Smooth muscle cell (in vitro differentiated cells): ENCODE measurements around the gene ZNF83. TPM values are rescaled to one million over a fixed set of nuclear protein-coding genes. Genes with fewer than 3 reads are reported as not detected.

Source experiments
- DNase-seq: peaks from one replicate; lab custom pipeline; 2025; ENCODE audit not compliant: unreplicated experiment; lab: John Stamatoyannopoulos, UW
- H2AFZ ChIP-seq: fragments of 200-600 bp; sonication (generic); 2 replicates; pipeline ENCODE4 v1.6.0; 2016; ENCODE audit warnings: antibody characterized with exemption, low read depth, mild to moderate bottlenecking
- H3F3A ChIP-seq: fragments of 200-600 bp; sonication (generic); 2 replicates; pipeline ENCODE4 v1.6.0; 2017; ENCODE audit warnings: antibody characterized with exemption, low read depth
- H3K27ac ChIP-seq: fragments of 200-600 bp; sonication (generic); 2 replicates; pipeline ENCODE4 v1.5.1; 2016; ENCODE audit warnings: low read depth, mild to moderate bottlenecking
- H3K27me3 ChIP-seq: fragments of 200-600 bp; sonication (generic); 2 replicates; pipeline ENCODE4 v1.6.1; 2016; ENCODE audit warnings: low read depth, mild to moderate bottlenecking
- H3K36me3 ChIP-seq: fragments of 200-600 bp; sonication (generic); 2 replicates; pipeline ENCODE4 v1.5.1; 2016; ENCODE audit warnings: low read depth
- H3K4me1 ChIP-seq: fragments of 200-600 bp; sonication (generic); 2 replicates; pipeline ENCODE4 v1.5.1; 2016; ENCODE audit warnings: low read depth
- H3K4me2 ChIP-seq: fragments of 200-600 bp; sonication (generic); 2 replicates; pipeline ENCODE4 v1.6.0; 2016; ENCODE audit warnings: mild to moderate bottlenecking
- H3K4me3 ChIP-seq: fragments of 200-600 bp; sonication (generic); 2 replicates; pipeline ENCODE4 v1.5.1; 2016; ENCODE audit warnings: mild to moderate bottlenecking
- H3K79me2 ChIP-seq: fragments of 200-600 bp; sonication (generic); 2 replicates; pipeline ENCODE4 v1.6.0; 2016; ENCODE audit warnings: low read depth, mild to moderate bottlenecking
- H3K9ac ChIP-seq: fragments of 200-600 bp; sonication (generic); 2 replicates; pipeline ENCODE4 v1.6.0; 2016; ENCODE audit warnings: low read depth
- H3K9me3 ChIP-seq: fragments of 200-600 bp; sonication (generic); replicated peaks from 2 replicates; pipeline ENCODE4 v1.5.1; 2016; ENCODE audit warnings: low read depth
- H4K20me1 ChIP-seq: fragments of 200-600 bp; sonication (generic); 2 replicates; pipeline ENCODE4 v1.6.0; 2016; ENCODE audit warnings: low read depth
- CTCF ChIP-seq: fragments of 200-600 bp; sonication (generic); IDR thresholded peaks from 2 replicates; pipeline ENCODE4 v1.5.1; 2017; ENCODE audit warnings: borderline replicate concordance, mild to moderate bottlenecking, antibody characterized with exemption; ENCODE audit not compliant: insufficient read depth, poor library complexity, severe bottlenecking
- WGBS: methylation state at CpG from one replicate; pipeline ENCODE4 v1.1.7; 2016; ENCODE audit warnings: low lambda C conversion rate; 5-methylcytosine and 5-hydroxymethylcytosine counted together
- polyA plus RNA-seq: library from polyadenylated mRNA; unstranded; fragments of >200 nt; fragmentation: Nextera tagmentation; extraction: Ambion mirVana; gene quantifications from 2 replicates; pipeline ENCODE4 v1.2.1, GENCODE V29; 2016
- total RNA-seq: library from RNA; depleted of rRNA; stranded (reverse); fragments of >200 nt; gene quantifications from 2 replicates; pipeline ENCODE4 v1.2.3, GENCODE V29; 2014

Gene ZNF83
- total and polyA plus RNA-seq, 2 experiments from 2014 or later = 20.6 to 60.0 TPM

GRCh38 chr19:52626915-52627314, 11.2 kb downstream of the ZNF83 start:
- Histone ChIP-seq H4K20me1 (peaks cover 53% of the 10 kb centered on the region), H3K9me3 (no peaks in the 10 kb centered on the region), H3K27ac (peak overlapping the region; percentile 5), H3F3A (no peaks in the 10 kb centered on the region), H3K4me2 (no peak overlapping the region), H3K4me3 (no peak overlapping the region), H3K4me1 (no peaks in the 10 kb centered on the region), H3K36me3 (peaks cover 7% of the 10 kb centered on the region), H3K9ac (no peak overlapping the region), H2AFZ (no peak overlapping the region), H3K27me3 (no peaks in the 10 kb centered on the region), H3K79me2 (peaks cover 12% of the 10 kb centered on the region)
- DNase-seq = no peak
- no peak for TF ChIP-seq CTCF
- WGBS = 93% methylated on average over 5 of the region's 5 CpGs

- Histone ChIP-seq H3K4me3 (no peak overlapping the region), H3K36me3 (peaks cover 11% of the 10 kb centered on the region), H3K4me1 (no peaks in the 10 kb centered on the region), H2AFZ (no peak overlapping the region), H3K9me3 (no peaks in the 10 kb centered on the region), H4K20me1 (peaks cover 67% of the 10 kb centered on the region), H3K27ac (no peak overlapping the region), H3F3A (no peaks in the 10 kb centered on the region), H3K4me2 (no peak overlapping the region), H3K27me3 (no peaks in the 10 kb centered on the region), H3K79me2 (peaks cover 18% of the 10 kb centered on the region), H3K9ac (no peak overlapping the region)
- DNase-seq = no peak
- no peak for TF ChIP-seq CTCF
- WGBS = 94% methylated on average over 2 of the region's 2 CpGs
Observed at GRCh38 chr19:52622261-52622660, 15.9 kb downstream of the ZNF83 start.

- DNase-seq = no peak
- Histone ChIP-seq H3K27me3 (no peaks in the 10 kb centered on the region), H3F3A (no peaks in the 10 kb centered on the region), H3K9me3 (no peaks in the 10 kb centered on the region), H4K20me1 (peaks cover 59% of the 10 kb centered on the region), H3K79me2 (peaks cover 26% of the 10 kb centered on the region), H3K36me3 (peaks cover 18% of the 10 kb centered on the region), H3K27ac (no peak overlapping the region), H3K4me3 (no peak overlapping the region), H3K4me2 (no peak overlapping the region), H2AFZ (no peak overlapping the region), H3K4me1 (no peaks in the 10 kb centered on the region), H3K9ac (no peak overlapping the region)
- TF ChIP-seq CTCF = no peak
- WGBS = 92% methylated on average over 3 of the region's 3 CpGs
Observed at GRCh38 chr19:52621376-52621775, 16.8 kb downstream of the ZNF83 start.

- Histone ChIP-seq H4K20me1 (peaks cover 8% of the 10 kb centered on the region), H3K4me2 (no peak overlapping the region), H3K4me3 (no peak overlapping the region), H3K27ac (no peak overlapping the region), H3K79me2 (peaks cover 70% of the 10 kb centered on the region), H3K27me3 (no peaks in the 10 kb centered on the region), H3K9me3 (peaks cover 25% of the 10 kb centered on the region), H3K4me1 (no peaks in the 10 kb centered on the region), H3K9ac (no peak overlapping the region), H3F3A (no peaks in the 10 kb centered on the region), H3K36me3 (peaks cover 41% of the 10 kb centered on the region), H2AFZ (no peak overlapping the region)
- TF ChIP-seq CTCF = no peak
- DNase-seq = no peak
- 97% methylated on average over 5 of the region's 5 CpGs for WGBS
Observed at GRCh38 chr19:52613299-52613906, 24.8 kb downstream of the ZNF83 start.
